ENCODE results near the gene HDDC3. TPM values are rescaled to one million over a fixed set of nuclear protein-coding genes. Genes with fewer than 3 reads are reported as not detected.
A peak's percentile ranks its signal among the peaks of the same experiment; 100 is the strongest.
"Not testable (repeated sequence)": the region's sequence is repeated elsewhere in the genome, so short reads cannot be mapped to it uniquely, and the experiment has no call there.

Gene HDDC3
- total RNA-seq, 1 experiment from 2014 or later, result 26.7 TPM

DNA sequence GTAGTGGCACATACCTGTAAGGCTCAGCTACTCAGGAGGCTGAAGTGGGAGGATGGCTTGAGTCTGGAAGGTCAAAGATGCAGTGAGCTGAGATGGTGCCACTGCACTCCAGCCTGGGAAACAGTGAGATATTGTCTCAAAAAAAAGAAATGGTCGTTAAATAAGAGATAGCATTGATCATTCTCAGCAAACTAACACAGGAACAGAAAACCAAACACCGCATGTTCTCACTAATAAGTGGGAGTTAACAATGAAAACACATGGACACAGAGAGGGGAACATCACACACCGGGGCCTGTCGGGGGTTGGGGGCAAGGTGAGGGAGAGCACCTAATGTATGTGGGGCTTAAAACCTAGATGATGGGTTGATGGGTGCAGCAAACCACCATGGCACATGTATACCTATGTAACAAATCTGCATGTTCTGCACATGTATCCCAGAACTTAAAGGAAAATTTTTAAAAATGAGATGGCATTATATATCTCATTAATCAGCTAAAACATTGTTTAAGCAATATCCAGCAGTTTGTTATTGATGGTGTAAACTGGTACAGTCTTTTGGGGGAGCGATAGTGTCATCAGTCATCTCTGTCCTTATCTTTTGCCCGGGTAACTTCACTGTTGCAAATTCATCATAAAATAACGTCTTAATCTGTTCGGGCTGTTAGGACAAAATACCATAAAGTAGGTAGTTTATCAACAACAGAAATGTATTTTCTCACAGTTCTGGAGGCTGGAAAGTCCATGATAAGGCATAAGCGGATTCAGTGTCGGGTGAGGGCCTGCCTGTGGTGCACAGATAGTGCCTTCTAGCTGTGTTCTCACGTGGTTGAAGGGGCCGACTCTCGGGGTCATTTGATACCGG is 30.9 kb downstream of the HDDC3 start:
- BruUV-seq (replicated peaks), result no TSS peak
- TF ChIP-seq, protein P1, sequence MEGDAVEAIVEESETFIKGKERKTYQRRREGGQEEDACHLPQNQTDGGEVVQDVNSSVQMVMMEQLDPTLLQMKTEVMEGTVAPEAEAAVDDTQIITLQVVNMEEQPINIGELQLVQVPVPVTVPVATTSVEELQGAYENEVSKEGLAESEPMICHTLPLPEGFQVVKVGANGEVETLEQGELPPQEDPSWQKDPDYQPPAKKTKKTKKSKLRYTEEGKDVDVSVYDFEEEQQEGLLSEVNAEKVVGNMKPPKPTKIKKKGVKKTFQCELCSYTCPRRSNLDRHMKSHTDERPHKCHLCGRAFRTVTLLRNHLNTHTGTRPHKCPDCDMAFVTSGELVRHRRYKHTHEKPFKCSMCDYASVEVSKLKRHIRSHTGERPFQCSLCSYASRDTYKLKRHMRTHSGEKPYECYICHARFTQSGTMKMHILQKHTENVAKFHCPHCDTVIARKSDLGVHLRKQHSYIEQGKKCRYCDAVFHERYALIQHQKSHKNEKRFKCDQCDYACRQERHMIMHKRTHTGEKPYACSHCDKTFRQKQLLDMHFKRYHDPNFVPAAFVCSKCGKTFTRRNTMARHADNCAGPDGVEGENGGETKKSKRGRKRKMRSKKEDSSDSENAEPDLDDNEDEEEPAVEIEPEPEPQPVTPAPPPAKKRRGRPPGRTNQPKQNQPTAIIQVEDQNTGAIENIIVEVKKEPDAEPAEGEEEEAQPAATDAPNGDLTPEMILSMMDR (IDR thresholded peaks at IDR 0.05; ENCODE audit: unreplicated experiment), result no peak
- no peak for DNase-seq
- no peaks in the 10 kb centered on the region for H3K9me3 Mint-ChIP-seq (ENCODE audit: low read depth, unreplicated experiment)
- peaks cover 21% of the 10 kb centered on the region for H3K27me3 Mint-ChIP-seq (ENCODE audit: unreplicated experiment)
- H3K36me3 Mint-ChIP-seq (ENCODE audit: insufficient read depth, unreplicated experiment), result peaks cover 13% of the 10 kb centered on the region
- peak overlapping the region; percentile 91 for H3K4me3 Mint-ChIP-seq (ENCODE audit: low read depth, unreplicated experiment)
- CTCF ChIA-PET, result no interaction called here
- H3K27ac Mint-ChIP-seq (ENCODE audit: unreplicated experiment), result peak overlapping the region; percentile 65
- intact Hi-C loops (cut with micrococcal nuclease; ENCODE audit: unreplicated experiment), result no loop called here
- peaks cover 10% of the 10 kb centered on the region for H3K4me1 Mint-ChIP-seq (ENCODE audit: low read depth, unreplicated experiment)

DNA sequence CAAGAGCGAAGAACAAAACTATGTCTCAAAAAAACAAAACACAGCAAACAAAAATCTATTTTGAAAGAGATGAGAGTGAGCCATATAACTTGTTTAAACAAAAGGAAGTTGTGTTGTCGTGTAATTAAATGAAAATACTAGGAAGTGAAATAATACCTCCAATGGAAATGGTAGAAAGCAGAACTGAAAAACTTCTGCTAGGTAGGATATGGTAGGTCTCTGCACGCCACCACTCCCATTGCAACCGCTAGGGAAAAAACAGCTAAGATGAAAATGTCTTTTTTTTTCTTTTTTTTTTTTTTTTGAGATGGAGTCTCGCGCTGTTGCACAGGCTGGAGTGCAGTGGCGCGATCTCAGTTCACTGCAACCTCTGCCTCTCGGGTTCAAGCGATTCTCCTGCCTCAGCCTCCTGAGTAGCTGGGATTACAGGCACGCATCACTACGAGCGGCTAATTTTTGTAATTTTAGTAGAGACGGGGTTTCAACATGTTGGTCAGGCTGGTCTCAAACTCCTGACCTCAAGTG is 35.2 kb downstream of the HDDC3 start:
- intact Hi-C loops (cut with micrococcal nuclease; ENCODE audit: unreplicated experiment); H3K9me3 Mint-ChIP-seq (ENCODE audit: low read depth, unreplicated experiment); DNase-seq; CTCF ChIA-PET; BruUV-seq (replicated peaks); H3K27ac Mint-ChIP-seq (ENCODE audit: unreplicated experiment); H3K4me3 Mint-ChIP-seq (ENCODE audit: low read depth, unreplicated experiment); H3K36me3 Mint-ChIP-seq (ENCODE audit: insufficient read depth, unreplicated experiment): not testable (repeated sequence)
- peaks cover 10% of the 10 kb centered on the region for H3K4me1 Mint-ChIP-seq (ENCODE audit: low read depth, unreplicated experiment)
- peaks cover 34% of the 10 kb centered on the region for H3K27me3 Mint-ChIP-seq (ENCODE audit: unreplicated experiment)

DNA sequence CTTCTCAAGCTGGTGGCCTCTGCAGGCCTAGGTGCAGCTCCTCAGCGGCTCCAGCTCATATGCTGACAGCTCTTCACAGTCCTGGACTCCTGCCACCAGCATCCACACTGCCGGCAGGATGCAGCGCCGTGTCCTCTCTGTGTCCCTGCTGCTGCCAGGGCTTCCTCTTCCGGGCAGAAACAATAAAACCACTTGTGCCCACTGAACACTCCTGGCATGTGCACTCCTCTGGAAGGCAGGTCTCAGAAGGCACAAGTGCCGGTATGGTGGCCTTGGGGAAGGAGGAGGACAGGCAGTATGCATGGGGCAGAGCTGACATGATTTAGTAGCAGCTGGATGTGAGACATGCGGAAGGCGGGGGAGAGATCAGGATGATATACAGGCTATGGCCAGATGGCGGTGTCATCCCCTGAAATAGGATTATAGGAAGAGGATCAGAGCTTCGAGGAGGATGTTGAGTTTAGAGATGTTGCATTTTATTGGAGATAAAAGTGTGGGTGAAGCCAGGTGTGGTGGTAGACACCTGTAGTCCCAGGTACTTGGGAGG is 36.7 kb downstream of the HDDC3 start:
- CTCF ChIA-PET, result no interaction called here
- Mint-ChIP-seq H3K4me1 (ENCODE audit: low read depth, unreplicated experiment) (no peaks in the 10 kb centered on the region), H3K9me3 (ENCODE audit: low read depth, unreplicated experiment) (no peaks in the 10 kb centered on the region), H3K27me3 (ENCODE audit: unreplicated experiment) (peaks cover 34% of the 10 kb centered on the region), H3K4me3 (ENCODE audit: low read depth, unreplicated experiment) (no peak overlapping the region), H3K36me3 (ENCODE audit: insufficient read depth, unreplicated experiment) (no peaks in the 10 kb centered on the region), H3K27ac (ENCODE audit: unreplicated experiment) (no peak overlapping the region)
- TF ChIP-seq, protein P1 (IDR thresholded peaks at IDR 0.05; ENCODE audit: unreplicated experiment), result peak; percentile 3
- no TSS peak for BruUV-seq (replicated peaks)
- intact Hi-C loops (cut with micrococcal nuclease; ENCODE audit: unreplicated experiment), result no loop called here
- DNase-seq, result no peak

DNA sequence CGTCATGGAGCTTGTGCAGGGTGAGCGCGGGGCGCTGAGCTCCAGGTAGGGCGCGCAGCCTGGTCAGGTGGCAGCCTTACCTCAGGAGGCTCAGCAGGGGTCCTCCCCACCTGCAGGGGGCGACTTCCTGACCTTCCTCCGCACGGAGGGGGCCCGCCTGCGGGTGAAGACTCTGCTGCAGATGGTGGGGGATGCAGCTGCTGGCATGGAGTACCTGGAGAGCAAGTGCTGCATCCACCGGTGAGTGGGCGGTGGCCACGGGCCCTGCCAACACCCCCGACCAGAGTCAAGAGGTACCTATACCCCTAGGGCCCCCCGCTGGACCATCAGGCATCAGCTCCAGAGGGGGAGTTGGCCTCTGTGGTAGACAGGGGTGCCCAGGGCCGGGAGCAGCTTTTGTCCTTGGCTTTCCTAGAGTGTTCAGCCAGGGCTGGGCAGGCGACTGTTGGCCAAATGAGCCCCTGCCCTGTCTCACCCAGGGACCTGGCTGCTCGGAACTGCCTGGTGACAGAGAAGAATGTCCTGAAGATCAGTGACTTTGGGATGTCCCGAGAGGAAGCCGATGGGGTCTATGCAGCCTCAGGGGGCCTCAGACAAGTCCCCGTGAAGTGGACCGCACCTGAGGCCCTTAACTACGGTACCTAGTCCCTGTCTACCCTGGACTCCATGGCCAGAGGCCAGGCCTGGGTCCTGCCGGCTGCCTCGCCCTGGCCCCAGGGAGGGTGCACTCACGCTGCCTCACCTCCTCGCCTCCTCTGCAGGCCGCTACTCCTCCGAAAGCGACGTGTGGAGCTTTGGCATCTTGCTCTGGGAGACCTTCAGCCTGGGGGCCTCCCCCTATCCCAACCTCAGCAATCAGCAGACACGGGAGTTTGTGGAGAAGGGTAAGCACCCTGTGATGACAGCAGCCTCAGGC is 38.9 kb downstream of the HDDC3 start:
- Mint-ChIP-seq H3K9me3 (ENCODE audit: low read depth, unreplicated experiment) (no peaks in the 10 kb centered on the region), H3K4me1 (ENCODE audit: low read depth, unreplicated experiment) (no peaks in the 10 kb centered on the region)
- no peak for DNase-seq

More for the DNA sequence above, 38.9 kb downstream of the HDDC3 start:
- TF ChIP-seq, protein P1 (IDR thresholded peaks at IDR 0.05; ENCODE audit: unreplicated experiment), result no peak
- intact Hi-C loops (cut with micrococcal nuclease; ENCODE audit: unreplicated experiment), result no loop called here
- BruUV-seq (replicated peaks), result no TSS peak
- CTCF ChIA-PET, result no interaction called here
- no peaks in the 10 kb centered on the region for H3K36me3 Mint-ChIP-seq (ENCODE audit: insufficient read depth, unreplicated experiment)
- H3K4me3 Mint-ChIP-seq (ENCODE audit: low read depth, unreplicated experiment), result no peak overlapping the region
- peaks cover 42% of the 10 kb centered on the region for H3K27me3 Mint-ChIP-seq (ENCODE audit: unreplicated experiment)
- H3K27ac Mint-ChIP-seq (ENCODE audit: unreplicated experiment), result no peak overlapping the region

Measured in Calu3 (cell line).